GM19099 (cell line): ENCODE data around the gene ZSCAN31.

Experiments used
- POLR2A ChIP-seq: IDR thresholded peaks from 3 replicates; pipeline ENCODE4 v1.6.1; 2011; ENCODE audit warnings: low read depth; ENCODE audit not compliant: insufficient read length; ENCODE audit errors: extremely low read depth

Gene ZSCAN31

DNA sequence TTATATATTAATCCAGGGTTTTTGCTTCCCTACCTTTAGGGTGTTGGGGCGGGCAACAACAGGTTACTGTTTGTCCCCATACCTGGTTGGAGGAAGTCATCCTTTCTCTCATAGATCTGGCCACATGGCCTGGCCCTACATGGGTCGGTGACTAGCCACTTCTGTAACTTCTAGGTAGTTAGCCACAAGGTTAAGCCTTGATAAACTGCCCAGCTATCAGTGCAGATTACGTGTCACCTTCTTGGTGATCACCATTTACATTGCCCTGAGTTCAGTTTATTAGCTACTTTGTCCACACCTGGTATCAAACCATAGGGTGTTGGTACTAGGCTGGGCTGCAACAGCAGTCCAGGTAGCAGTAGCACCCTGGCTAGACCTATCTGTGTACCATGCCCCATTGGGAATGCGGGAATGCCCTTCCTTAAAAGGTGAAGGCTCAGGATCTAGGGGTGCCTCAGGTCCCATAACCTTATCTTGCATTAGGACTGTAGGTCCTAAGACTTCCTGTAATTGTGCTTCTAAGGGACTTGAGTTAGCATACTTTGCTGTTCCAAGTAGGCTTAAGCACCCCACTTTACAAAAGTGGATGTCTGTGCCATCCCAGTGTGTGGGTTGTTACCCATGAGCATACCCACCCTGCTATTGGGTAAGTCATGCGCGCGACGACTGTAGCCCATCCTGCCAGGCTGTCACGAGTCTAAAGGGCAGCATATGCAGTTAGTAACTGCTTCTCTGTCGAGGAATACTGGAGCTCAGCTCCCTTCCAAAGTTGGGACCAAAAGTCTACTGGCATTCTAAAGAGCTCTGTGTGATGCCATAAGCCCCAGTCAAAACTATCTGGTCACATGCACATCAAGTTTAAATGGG, 19.0 kb upstream of the ZSCAN31 start:
- no peak for TF ChIP-seq POLR2A

DNA sequence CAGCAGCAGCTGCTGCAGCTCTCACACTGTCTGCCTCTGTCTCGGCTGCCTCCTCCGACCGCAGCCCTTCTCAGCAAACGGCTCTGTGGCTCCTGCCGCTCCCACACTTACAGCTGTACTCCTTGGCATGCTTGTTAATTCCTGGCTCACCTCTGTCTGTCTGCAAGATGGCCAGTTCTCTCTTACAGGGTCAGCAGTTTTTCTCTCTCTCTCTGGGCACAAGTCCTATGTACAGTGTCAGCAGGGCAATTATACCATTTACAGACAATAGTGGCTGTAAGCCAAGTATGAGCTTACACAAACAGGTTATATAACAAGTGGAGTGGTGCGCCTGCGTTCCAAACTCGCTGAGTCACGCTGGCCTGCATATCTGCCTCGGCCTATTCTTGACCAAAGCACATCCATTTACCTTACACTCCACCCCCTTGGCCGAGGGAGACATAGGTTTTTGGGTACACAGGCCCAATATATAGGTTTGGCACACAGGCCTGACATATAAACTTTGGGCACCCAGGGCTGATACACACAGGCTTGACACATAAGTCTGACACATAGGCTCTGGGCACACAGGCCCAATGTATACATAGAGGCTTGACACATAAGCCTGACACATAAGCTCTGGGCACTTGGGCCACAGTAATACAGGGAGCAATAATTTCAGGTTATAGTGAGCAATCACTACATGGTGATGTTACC, 18.2 kb upstream of the ZSCAN31 start:
- TF ChIP-seq POLR2A, result no peak

DNA sequence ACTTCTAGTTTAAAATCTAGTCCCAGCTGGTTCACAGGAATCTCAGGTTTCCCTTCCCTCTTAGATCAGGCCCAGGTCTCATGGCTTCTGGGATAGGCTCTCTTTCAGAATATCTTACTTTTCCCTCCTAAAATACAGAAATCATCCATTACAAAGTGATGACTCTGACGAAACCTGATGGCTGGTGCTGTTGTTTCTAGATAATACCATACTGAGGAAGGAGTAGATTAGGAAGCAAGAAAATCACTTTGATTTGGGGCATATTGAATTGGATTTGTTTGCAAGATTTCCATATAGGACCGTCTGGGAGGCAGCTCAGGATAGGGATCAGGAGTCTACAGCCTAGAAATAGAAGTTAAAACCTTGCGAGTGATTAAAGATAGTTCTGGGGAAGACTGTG, 17.4 kb upstream of the ZSCAN31 start:
- no peak for TF ChIP-seq POLR2A

- no peak for TF ChIP-seq POLR2A
These were observed 15.6 kb upstream of the ZSCAN31 start for GRCh38 chr6:28351493-28351925.

GRCh38 chr6:28351087-28351486, 15.1 kb upstream of the ZSCAN31 start:
- no peak for TF ChIP-seq POLR2A

GRCh38 chr6:28349892-28350737, 14.2 kb upstream of the ZSCAN31 start, which contains the start of gene ZKSCAN3:
ZKSCAN3 (plus strand) TSS chr6:28349947; CDS start chr6:28359587, 9,640 bp downstream.
- peak; percentile 85 for TF ChIP-seq POLR2A

- TF ChIP-seq POLR2A, result no peak
These were observed 13.5 kb upstream of the ZSCAN31 start for GRCh38 chr6:28349344-28349891.

- TF ChIP-seq POLR2A, result no peak
These were observed 11.2 kb upstream of the ZSCAN31 start for GRCh38 chr6:28347119-28347518.

GRCh38 chr6:28345201-28345600, 9.3 kb upstream of the ZSCAN31 start:
- no peak for TF ChIP-seq POLR2A

- no peak for TF ChIP-seq POLR2A
These were observed 8.1 kb upstream of the ZSCAN31 start for GRCh38 chr6:28343898-28344677.

DNA sequence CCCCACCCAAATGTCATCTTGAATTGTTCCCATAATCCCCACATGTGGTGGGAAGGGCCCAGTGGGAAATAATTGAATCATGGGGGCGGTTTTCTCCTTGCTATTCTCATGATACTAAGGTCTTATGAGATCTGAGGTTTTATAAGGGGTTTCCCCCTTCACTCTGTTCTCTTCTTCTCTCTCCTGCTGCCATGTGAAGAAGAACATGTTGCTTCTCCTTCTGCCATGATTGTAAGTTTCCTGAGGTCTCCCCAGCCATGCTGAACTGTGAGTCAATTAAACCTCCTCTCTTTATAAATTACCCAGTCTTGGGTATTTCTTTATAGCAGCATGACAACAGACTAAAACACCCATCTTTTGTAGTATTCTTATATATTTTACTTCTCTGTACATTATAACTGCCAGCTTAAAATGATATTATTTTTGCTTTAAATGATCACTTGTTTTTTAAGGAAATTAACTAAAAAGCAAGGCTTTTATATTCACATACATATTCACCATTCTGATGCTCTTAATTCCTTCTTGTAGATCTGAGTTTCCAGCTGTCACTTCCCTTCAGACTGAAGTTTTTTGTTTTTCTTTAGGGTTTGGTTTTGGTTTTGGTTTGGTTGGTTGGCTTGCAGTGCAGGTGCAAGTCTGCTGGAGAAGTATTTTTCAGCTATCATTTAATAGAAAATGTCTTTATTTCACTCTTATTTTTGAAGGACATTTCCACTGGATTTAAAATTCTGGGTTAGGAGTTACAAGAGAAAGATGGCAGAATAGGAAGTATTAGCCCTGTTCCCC, 4.6 kb upstream of the ZSCAN31 start:
- no peak for TF ChIP-seq POLR2A

- TF ChIP-seq POLR2A, result no peak
These were observed 1.2 kb upstream of the ZSCAN31 start for GRCh38 chr6:28337121-28337520.

GRCh38 chr6:28336284-28337120, 554 bp upstream of the ZSCAN31 start:
- TF ChIP-seq POLR2A, result no peak

DNA sequence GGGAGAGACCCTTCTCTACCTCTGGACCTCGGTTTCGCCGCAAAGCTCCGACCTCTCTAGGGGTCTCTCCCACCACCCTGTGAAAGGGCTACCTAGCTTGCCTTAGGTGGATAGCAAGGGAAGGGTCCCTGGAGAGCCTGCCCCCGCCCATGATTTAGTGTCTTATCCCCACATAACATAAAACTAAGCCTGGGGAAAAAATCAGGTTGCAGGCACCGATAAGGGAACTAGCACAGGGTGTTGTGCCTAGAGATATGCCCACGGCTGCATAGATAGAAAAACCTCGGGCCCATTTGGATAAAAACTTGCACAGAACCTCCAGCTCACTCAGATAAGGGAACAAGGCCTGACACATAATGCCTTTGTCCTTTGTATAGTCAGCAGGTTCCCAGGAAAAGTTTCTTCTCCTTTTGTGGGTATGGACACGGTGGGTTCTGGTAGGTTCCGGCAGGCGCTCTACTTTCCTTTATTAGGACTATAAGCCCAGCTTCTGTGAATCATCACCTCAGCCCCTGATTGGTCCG, 846 bp downstream of the ZSCAN31 start:
- no peak for TF ChIP-seq POLR2A
